OCI-LY3 (cell line): Measurements from ENCODE around the gene IL17REL.

Source experiments
- H2AFZ ChIP-seq: fragments of 200-600, 300-600 bp; shearing (Covaris generic); 2 replicates; pipeline ENCODE4 v1.6.0; 2014; ENCODE audit warnings: antibody characterized with exemption, low read depth, low read length
- H3K27ac ChIP-seq: fragments of 200-600, 300-600 bp; sonication (generic); 2 replicates; pipeline ENCODE4 v1.5.1; 2014; ENCODE audit warnings: mild to moderate bottlenecking, low read length, moderate library complexity, mixed read lengths
- H3K27me3 ChIP-seq: fragments of 200-600, 300-600 bp; sonication (generic); 2 replicates; pipeline ENCODE4 v1.6.1; 2014; ENCODE audit warnings: low read depth, low read length, mixed read lengths
- H3K36me3 ChIP-seq: fragments of 200-600, 300-600 bp; sonication (generic); replicated peaks from 2 replicates; pipeline ENCODE3; 2014; ENCODE audit warnings: low read depth, low read length, mixed read lengths
- H3K4me1 ChIP-seq: fragments of 300-600, 200-600 bp; sonication (generic); 2 replicates; pipeline ENCODE4 v1.6.1; 2014; ENCODE audit warnings: low read length, mixed read lengths
- H3K4me2 ChIP-seq: fragments of 200-600, 300-600 bp; sonication (generic); 2 replicates; pipeline ENCODE4 v1.6.1; 2014; ENCODE audit warnings: low read length, mixed read lengths
- H3K4me3 ChIP-seq: fragments of 300-600, 200-600 bp; sonication (generic); 2 replicates; pipeline ENCODE4 v1.5.1; 2014; ENCODE audit warnings: antibody characterized with exemption, mild to moderate bottlenecking, low read length, moderate library complexity
- H3K79me2 ChIP-seq: fragments of 300-600, 200-600 bp; shearing (Covaris generic); 2 replicates; pipeline ENCODE4 v1.6.1; 2014; ENCODE audit warnings: mild to moderate bottlenecking, low read length, mixed read lengths
- H3K9ac ChIP-seq: fragments of 300-600, 200-600 bp; shearing (Covaris generic); 2 replicates; pipeline ENCODE4 v1.6.0; 2014; ENCODE audit warnings: mild to moderate bottlenecking, low read length, moderate library complexity
- H3K9me3 ChIP-seq: fragments of 200-600, 300-600 bp; shearing (Covaris generic); 2 replicates; pipeline ENCODE4 v1.6.1; 2014; ENCODE audit warnings: low read length, mixed read lengths; ENCODE audit not compliant: insufficient read depth
- H4K20me1 ChIP-seq: fragments of 200-600, 300-600 bp; sonication (generic); 2 replicates; pipeline ENCODE4 v1.6.1; 2016; ENCODE audit warnings: low read length, mixed read lengths; ENCODE audit not compliant: insufficient read depth
- EZH2phosphoT487 ChIP-seq: fragments of 200-600 bp; shearing (Covaris generic); IDR thresholded peaks from 2 replicates; pipeline ENCODE4 v1.6.1; 2018; ENCODE audit warnings: antibody characterized with exemption, mixed run types, low read depth
- TF ChIP-seq, protein P1 (sequence below): fragments of 200-600, 300-600 bp; sonication (generic); IDR thresholded peaks from 2 replicates; pipeline ENCODE4 v1.5.1; 2014; ENCODE audit warnings: antibody characterized with exemption, low read length, low read depth

The IL17REL gene

DNA sequence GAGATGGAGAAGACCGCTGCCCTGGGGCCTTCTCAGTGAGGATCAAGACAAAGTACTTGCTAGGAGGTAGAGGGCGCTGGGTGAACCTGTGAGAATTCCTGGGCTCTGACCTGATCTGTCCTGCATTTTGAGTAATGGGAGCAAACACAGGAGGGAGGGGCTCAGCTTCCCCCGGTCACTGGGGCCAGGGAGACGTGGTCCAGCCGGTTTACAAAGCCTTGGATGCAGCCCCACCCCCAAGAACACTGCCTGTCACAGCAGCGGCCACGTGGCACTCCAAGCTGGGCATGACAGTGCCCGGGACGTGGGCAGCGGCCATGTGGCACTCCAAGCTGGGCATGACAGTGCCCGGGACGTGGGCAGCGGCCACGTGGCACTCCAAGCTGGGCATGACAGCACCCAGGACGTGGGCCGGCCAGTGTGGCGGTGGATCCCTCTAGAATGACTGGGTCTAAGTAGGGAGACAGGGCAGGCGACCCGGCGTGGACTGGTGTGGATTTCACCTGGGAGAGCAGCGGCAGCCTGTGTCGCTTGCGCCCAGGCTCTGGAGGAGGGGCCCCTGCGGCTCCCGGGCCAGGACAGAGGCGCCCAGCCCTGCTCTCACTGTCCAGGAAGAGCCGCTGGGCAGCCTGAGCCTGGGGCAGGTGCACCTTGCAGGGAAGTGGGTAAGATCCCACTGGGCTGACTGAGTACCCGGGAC lies 48.0 kb upstream of the IL17REL start:
- no peak overlapping the region for H2AFZ ChIP-seq
- H3K9ac ChIP-seq, result no peak overlapping the region
- TF ChIP-seq, protein P1, sequence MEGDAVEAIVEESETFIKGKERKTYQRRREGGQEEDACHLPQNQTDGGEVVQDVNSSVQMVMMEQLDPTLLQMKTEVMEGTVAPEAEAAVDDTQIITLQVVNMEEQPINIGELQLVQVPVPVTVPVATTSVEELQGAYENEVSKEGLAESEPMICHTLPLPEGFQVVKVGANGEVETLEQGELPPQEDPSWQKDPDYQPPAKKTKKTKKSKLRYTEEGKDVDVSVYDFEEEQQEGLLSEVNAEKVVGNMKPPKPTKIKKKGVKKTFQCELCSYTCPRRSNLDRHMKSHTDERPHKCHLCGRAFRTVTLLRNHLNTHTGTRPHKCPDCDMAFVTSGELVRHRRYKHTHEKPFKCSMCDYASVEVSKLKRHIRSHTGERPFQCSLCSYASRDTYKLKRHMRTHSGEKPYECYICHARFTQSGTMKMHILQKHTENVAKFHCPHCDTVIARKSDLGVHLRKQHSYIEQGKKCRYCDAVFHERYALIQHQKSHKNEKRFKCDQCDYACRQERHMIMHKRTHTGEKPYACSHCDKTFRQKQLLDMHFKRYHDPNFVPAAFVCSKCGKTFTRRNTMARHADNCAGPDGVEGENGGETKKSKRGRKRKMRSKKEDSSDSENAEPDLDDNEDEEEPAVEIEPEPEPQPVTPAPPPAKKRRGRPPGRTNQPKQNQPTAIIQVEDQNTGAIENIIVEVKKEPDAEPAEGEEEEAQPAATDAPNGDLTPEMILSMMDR, result no peak
- TF ChIP-seq EZH2phosphoT487, result no peak
- H3K4me1 ChIP-seq, result no peaks in the 10 kb centered on the region
- H3K9me3 ChIP-seq, result no peaks in the 10 kb centered on the region
- H4K20me1 ChIP-seq, result no peaks in the 10 kb centered on the region
- no peaks in the 10 kb centered on the region for H3K36me3 ChIP-seq
- H3K27ac ChIP-seq, result no peak overlapping the region
- H3K27me3 ChIP-seq, result no peaks in the 10 kb centered on the region
- no peak overlapping the region for H3K4me3 ChIP-seq
- no peak overlapping the region for H3K4me2 ChIP-seq
- H3K79me2 ChIP-seq, result no peaks in the 10 kb centered on the region

DNA sequence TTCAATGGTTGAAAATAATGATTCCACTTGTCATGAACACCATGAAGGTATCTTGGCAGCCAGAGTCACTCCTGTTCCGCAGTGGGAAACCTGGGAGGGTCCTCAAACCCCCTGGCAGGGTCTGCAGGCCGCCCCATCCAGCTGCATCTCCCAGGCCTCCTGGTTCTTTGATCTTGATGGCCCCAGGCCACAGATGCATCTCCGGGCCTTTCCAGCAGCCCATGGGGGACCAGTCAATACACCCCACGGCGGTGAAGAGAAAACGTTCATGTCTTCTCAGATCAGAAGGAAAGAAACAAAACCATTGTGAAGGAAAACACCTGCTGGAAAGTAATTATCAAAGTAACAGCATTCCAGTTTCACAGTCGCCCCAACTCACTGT lies 47.3 kb upstream of the IL17REL start:
- no peak for TF ChIP-seq EZH2phosphoT487
- TF ChIP-seq, protein P1, result no peak
- Histone ChIP-seq H3K27ac (no peak overlapping the region), H3K27me3 (no peaks in the 10 kb centered on the region), H3K4me3 (no peak overlapping the region), H3K79me2 (no peaks in the 10 kb centered on the region), H4K20me1 (no peaks in the 10 kb centered on the region), H3K4me2 (no peak overlapping the region), H3K9me3 (no peaks in the 10 kb centered on the region), H3K9ac (no peak overlapping the region), H3K4me1 (no peaks in the 10 kb centered on the region), H2AFZ (no peak overlapping the region), H3K36me3 (no peaks in the 10 kb centered on the region)

DNA sequence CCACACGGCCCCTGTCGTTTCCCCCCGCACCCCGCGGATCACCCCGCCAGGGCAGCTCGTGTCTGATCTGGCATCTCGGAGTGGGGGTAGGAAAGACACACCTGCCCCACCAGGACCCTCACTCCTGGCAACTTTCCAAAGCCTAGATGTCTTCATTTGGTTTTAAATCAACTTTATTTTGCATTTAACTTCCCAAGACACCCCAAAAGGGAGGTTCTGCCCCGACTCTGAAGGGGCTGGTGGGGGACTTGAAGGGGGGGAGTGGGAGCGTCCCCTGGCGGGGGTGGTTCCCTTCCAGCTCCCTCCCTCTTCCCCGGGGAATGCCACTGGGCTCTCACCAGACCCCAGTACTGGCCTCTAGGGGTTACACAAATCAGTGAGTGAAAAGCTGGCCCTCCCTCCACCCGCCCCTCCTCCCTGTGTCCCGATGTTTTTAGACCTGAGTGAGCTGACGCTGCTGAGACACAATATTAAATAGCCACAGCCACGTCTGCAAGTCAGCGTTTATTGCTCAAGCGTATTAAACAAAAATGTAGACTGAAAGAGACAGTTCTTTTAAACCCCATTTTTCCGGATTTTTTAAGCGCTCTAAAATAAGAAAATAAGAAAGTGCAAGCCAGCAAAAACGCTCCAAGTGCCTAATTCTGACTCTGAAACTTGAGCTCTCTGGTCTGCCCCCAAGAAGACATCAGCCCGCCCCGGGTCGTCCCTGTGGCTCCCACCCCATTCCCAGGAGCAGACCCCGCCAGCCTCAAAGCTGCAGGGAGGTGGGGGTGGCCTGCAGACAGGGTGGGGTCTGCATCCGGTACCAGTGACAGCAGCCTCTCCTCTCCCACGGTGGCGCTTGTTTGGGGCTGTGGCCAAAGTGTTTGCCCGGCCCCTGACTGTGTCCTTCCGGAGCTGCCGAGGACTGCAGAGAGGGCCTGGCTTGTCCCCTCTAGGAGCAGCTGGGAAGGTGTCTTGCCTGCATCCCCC lies 46.6 kb upstream of the IL17REL start:
- H3K4me1 ChIP-seq, result no peaks in the 10 kb centered on the region
- H4K20me1 ChIP-seq, result no peaks in the 10 kb centered on the region
- no peaks in the 10 kb centered on the region for H3K79me2 ChIP-seq
- TF ChIP-seq EZH2phosphoT487, result no peak
- TF ChIP-seq, protein P1, result no peak
- H3K9ac ChIP-seq, result no peak overlapping the region
- H3K27me3 ChIP-seq, result no peaks in the 10 kb centered on the region
- no peaks in the 10 kb centered on the region for H3K9me3 ChIP-seq
- H3K36me3 ChIP-seq, result no peaks in the 10 kb centered on the region
- H3K27ac ChIP-seq, result no peak overlapping the region
- no peak overlapping the region for H3K4me3 ChIP-seq
- H2AFZ ChIP-seq, result no peak overlapping the region
- H3K4me2 ChIP-seq, result no peak overlapping the region
